NCI-H146 treated with DMSO at 0.1 percent for 48 hours (cell line): ENCODE measurements around the gene ZNF334.

Experiments
- DNase-seq: peaks from one replicate; lab custom pipeline; 2025; ENCODE audit not compliant: unreplicated experiment; lab: John Stamatoyannopoulos, UW

The ZNF334 gene

GRCh38 chr20:46546298-46546697 lies 32.9 kb upstream of the ZNF334 start:
- no peak for DNase-seq

GRCh38 chr20:46545827-46546138 lies 32.4 kb upstream of the ZNF334 start:
- no peak for DNase-seq

GRCh38 chr20:46545077-46545826 lies 31.9 kb upstream of the ZNF334 start:
- DNase-seq, result no peak

GRCh38 chr20:46544576-46544975 lies 31.2 kb upstream of the ZNF334 start:
- DNase-seq, result no peak

- no peak for DNase-seq
Measured at GRCh38 chr20:46543959-46544358, 30.6 kb upstream of the ZNF334 start.

- no peak for DNase-seq
Measured at GRCh38 chr20:46543033-46543432, 29.7 kb upstream of the ZNF334 start.

GRCh38 chr20:46541229-46541935 lies 28.0 kb upstream of the ZNF334 start:
- no peak for DNase-seq

GRCh38 chr20:46539113-46539512 lies 25.8 kb upstream of the ZNF334 start:
- no peak for DNase-seq

- no peak for DNase-seq
Measured at GRCh38 chr20:46530640-46531039, 17.3 kb upstream of the ZNF334 start.

- no peak for DNase-seq
Measured at GRCh38 chr20:46523696-46524328, 10.5 kb upstream of the ZNF334 start.

- DNase-seq, result no peak
Measured at GRCh38 chr20:46523108-46523507, 9.7 kb upstream of the ZNF334 start.

GRCh38 chr20:46520976-46521579 lies 7.7 kb upstream of the ZNF334 start:
- peak; percentile 53 for DNase-seq

- DNase-seq, result no peak
Measured at GRCh38 chr20:46520540-46520939, 7.2 kb upstream of the ZNF334 start.

GRCh38 chr20:46519471-46520068 lies 6.2 kb upstream of the ZNF334 start:
- DNase-seq, result no peak

- no peak for DNase-seq
Measured at GRCh38 chr20:46509523-46509922, 3.8 kb downstream of the ZNF334 start.

GRCh38 chr20:46507760-46508407 lies 5.5 kb downstream of the ZNF334 start:
- DNase-seq, result no peak

- no peak for DNase-seq
Measured at GRCh38 chr20:46505506-46505905, 7.9 kb downstream of the ZNF334 start.

GRCh38 chr20:46501961-46502360 lies 11.4 kb downstream of the ZNF334 start:
- DNase-seq, result no peak

- DNase-seq, result no peak
Measured at GRCh38 chr20:46501337-46501942, 11.9 kb downstream of the ZNF334 start.

GRCh38 chr20:46494077-46494476 lies 19.3 kb downstream of the ZNF334 start:
- DNase-seq, result no peak

GRCh38 chr20:46491354-46491753 lies 22.0 kb downstream of the ZNF334 start:
- no peak for DNase-seq
